Measurements from ENCODE around the gene WDR45. TPM values are rescaled to one million over a fixed set of nuclear protein-coding genes. Genes with fewer than 3 reads are reported as not detected.

Gene WDR45
- total RNA-seq, 1 experiment from 2014 or later, result 36.7 TPM

GRCh38 chrX:49061916-49062315 lies 17.8 kb downstream of the WDR45 start:
- DNase-seq, result no peak
- Histone ChIP-seq H3K4me3 (no peak overlapping the region), H4K20me1 (ENCODE audit: insufficient read depth) (no peaks in the 10 kb centered on the region), H3K9me3 (ENCODE audit: insufficient read depth, low read depth) (no peaks in the 10 kb centered on the region), H3K4me2 (no peak overlapping the region), H3K27me3 (ENCODE audit: insufficient read depth, low read depth) (no peaks in the 10 kb centered on the region), H3K27ac (no peak overlapping the region), H3K36me3 (ENCODE audit: low read depth) (no peaks in the 10 kb centered on the region), H3F3A (ENCODE audit: insufficient read depth, low read depth) (no peaks in the 10 kb centered on the region; the same call in 1 of the 2 replicates), H3K79me2 (ENCODE audit: low read depth) (peaks cover 7% of the 10 kb centered on the region; the same call in 1 of the 2 replicates), H3K4me1 (replicated peaks; ENCODE audit: insufficient read depth) (no peaks in the 10 kb centered on the region), H3K9me2 (ENCODE audit: insufficient read depth) (no peaks in the 10 kb centered on the region), H2AFZ (no peak overlapping the region)
- no TSS peak for BruUV-seq (replicated peaks)
- POLR2A ChIA-PET (ENCODE audit: unreplicated experiment), result no interaction called here
- TF ChIP-seq CTCF (conservative IDR thresholded peaks at IDR 0.05), result no peak
- TF ChIP-seq EZH2 (IDR thresholded peaks at IDR 0.05; ENCODE audit: low read depth), result no peak
- intact Hi-C loops (cut with micrococcal nuclease; ENCODE audit: unreplicated experiment), result no loop called here
- CTCF ChIA-PET, result no interaction called here

GRCh38 chrX:49061490-49061889 lies 18.2 kb downstream of the WDR45 start:
- TF ChIP-seq EZH2 (IDR thresholded peaks at IDR 0.05; ENCODE audit: low read depth) (no peak), CTCF (conservative IDR thresholded peaks at IDR 0.05) (no peak)
- Histone ChIP-seq H3K4me3 (no peak overlapping the region), H3K4me2 (no peak overlapping the region), H3K36me3 (ENCODE audit: low read depth) (no peaks in the 10 kb centered on the region), H3K27me3 (ENCODE audit: insufficient read depth, low read depth) (no peaks in the 10 kb centered on the region), H3K9me2 (ENCODE audit: insufficient read depth) (no peaks in the 10 kb centered on the region), H3K27ac (no peak overlapping the region), H3K79me2 (ENCODE audit: low read depth) (peaks cover 7% of the 10 kb centered on the region; the same call in 1 of the 2 replicates), H2AFZ (no peak overlapping the region), H3K4me1 (replicated peaks; ENCODE audit: insufficient read depth) (no peaks in the 10 kb centered on the region), H3F3A (ENCODE audit: insufficient read depth, low read depth) (no peaks in the 10 kb centered on the region; the same call in 1 of the 2 replicates), H4K20me1 (ENCODE audit: insufficient read depth) (no peaks in the 10 kb centered on the region), H3K9me3 (ENCODE audit: insufficient read depth, low read depth) (no peaks in the 10 kb centered on the region)
- CTCF ChIA-PET, result no interaction called here
- POLR2A ChIA-PET (ENCODE audit: unreplicated experiment), result interaction anchor here (0.6 to 0.7 kb wide), 2 partner anchors 123 to 164 kb away, joined by 3 to 9 read pairs; partner anchors contain the start of gene TIMM17B
- DNase-seq, result no peak
- intact Hi-C loops (cut with micrococcal nuclease; ENCODE audit: unreplicated experiment), result no loop called here
- no TSS peak for BruUV-seq (replicated peaks)

- H3K79me2 ChIP-seq (ENCODE audit: low read depth), result peaks cover 7% of the 10 kb centered on the region; the same call in 1 of the 2 replicates
- no peaks in the 10 kb centered on the region for H3K9me3 ChIP-seq (ENCODE audit: insufficient read depth, low read depth)
- no TSS peak for BruUV-seq (replicated peaks)
- peak overlapping the region; percentile 62; the same call in 1 of the 2 replicates for H3K4me2 ChIP-seq
- TF ChIP-seq EZH2 (IDR thresholded peaks at IDR 0.05; ENCODE audit: low read depth) (no peak), CTCF (conservative IDR thresholded peaks at IDR 0.05) (no peak)
- no peak for DNase-seq
- no peak overlapping the region for H3K4me3 ChIP-seq
- POLR2A ChIA-PET (ENCODE audit: unreplicated experiment), result interaction anchor here (0.6 to 0.7 kb wide), 2 partner anchors 124 to 163 kb away, joined by 3 to 9 read pairs; partner anchors contain the start of gene TIMM17B
- H2AFZ ChIP-seq, result no peak overlapping the region
- intact Hi-C loops (cut with micrococcal nuclease; ENCODE audit: unreplicated experiment), result no loop called here
- no peaks in the 10 kb centered on the region for H3K27me3 ChIP-seq (ENCODE audit: insufficient read depth, low read depth)
- H4K20me1 ChIP-seq (ENCODE audit: insufficient read depth), result no peaks in the 10 kb centered on the region
- no peak overlapping the region for H3K27ac ChIP-seq
- no peaks in the 10 kb centered on the region for H3K9me2 ChIP-seq (ENCODE audit: insufficient read depth)
- no peaks in the 10 kb centered on the region for H3K4me1 ChIP-seq (replicated peaks; ENCODE audit: insufficient read depth)
- no peaks in the 10 kb centered on the region; the same call in 1 of the 2 replicates for H3F3A ChIP-seq (ENCODE audit: insufficient read depth, low read depth)
- CTCF ChIA-PET, result no interaction called here
- no peaks in the 10 kb centered on the region for H3K36me3 ChIP-seq (ENCODE audit: low read depth)
Measured at GRCh38 chrX:49060914-49061313, 18.8 kb downstream of the WDR45 start.
